ENCODE measurements around the gene SRGAP3.

Gene SRGAP3

GRCh38 chr3:9068051-9068450 is 181.4 kb downstream of the SRGAP3 start:
- H3K27ac ChIP-seq, result no peak overlapping the region
- TF ChIP-seq ZFX (IDR thresholded peaks at IDR 0.05; ENCODE audit: borderline replicate concordance), result no peak

GRCh38 chr3:9067352-9067975 is 182.0 kb downstream of the SRGAP3 start:
- H3K27ac ChIP-seq, result no peak overlapping the region
- TF ChIP-seq, protein P1, sequence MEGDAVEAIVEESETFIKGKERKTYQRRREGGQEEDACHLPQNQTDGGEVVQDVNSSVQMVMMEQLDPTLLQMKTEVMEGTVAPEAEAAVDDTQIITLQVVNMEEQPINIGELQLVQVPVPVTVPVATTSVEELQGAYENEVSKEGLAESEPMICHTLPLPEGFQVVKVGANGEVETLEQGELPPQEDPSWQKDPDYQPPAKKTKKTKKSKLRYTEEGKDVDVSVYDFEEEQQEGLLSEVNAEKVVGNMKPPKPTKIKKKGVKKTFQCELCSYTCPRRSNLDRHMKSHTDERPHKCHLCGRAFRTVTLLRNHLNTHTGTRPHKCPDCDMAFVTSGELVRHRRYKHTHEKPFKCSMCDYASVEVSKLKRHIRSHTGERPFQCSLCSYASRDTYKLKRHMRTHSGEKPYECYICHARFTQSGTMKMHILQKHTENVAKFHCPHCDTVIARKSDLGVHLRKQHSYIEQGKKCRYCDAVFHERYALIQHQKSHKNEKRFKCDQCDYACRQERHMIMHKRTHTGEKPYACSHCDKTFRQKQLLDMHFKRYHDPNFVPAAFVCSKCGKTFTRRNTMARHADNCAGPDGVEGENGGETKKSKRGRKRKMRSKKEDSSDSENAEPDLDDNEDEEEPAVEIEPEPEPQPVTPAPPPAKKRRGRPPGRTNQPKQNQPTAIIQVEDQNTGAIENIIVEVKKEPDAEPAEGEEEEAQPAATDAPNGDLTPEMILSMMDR (IDR thresholded peaks at IDR 0.05), result peak; percentile 94
- no peak for TF ChIP-seq ZFX (IDR thresholded peaks at IDR 0.05; ENCODE audit: borderline replicate concordance)

DNA sequence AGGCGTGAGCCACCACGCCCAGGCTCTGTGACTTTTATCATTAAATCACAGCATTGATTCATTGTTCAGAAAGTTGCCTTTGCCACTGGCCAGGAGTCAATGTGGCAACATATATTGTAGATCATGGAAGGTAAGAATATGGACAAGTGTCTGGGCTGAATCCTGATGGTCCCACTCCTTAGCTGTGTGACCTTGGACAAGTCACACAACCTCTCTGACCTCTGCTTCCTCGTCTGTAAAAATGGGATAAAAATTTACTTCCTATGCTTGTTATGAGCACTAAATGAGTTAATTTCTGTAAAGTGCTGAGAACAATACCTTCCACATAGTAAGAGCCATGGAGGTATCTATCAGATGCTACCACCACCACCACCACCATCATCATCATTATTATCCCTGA is 182.7 kb downstream of the SRGAP3 start:
- no peak for TF ChIP-seq ZFX (IDR thresholded peaks at IDR 0.05; ENCODE audit: borderline replicate concordance)
- TF ChIP-seq, protein P1 (IDR thresholded peaks at IDR 0.05), result no peak
- H3K27ac ChIP-seq, result no peak overlapping the region

DNA sequence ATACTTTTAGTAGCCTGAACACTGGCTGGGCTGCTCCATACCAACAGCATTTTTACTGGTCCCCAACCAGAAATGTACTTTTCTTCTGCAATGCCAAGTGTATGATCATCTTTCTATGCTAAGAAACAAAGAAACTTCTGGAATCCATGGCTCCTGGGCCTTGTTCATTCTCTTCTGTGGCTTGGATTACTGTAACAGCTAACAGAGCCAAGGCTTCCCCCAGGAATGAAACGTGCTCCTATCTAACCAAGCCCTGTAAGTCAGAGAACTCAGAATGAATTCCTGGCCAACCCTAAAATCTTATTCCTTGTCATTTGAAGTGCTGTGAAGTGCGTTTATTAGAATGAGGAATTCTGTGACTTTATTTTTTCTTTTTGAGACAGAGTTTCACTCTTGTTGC is 183.3 kb downstream of the SRGAP3 start:
- no peak for TF ChIP-seq ZFX (IDR thresholded peaks at IDR 0.05; ENCODE audit: borderline replicate concordance)
- TF ChIP-seq, protein P1 (IDR thresholded peaks at IDR 0.05), result no peak
- no peak overlapping the region for H3K27ac ChIP-seq

- TF ChIP-seq, protein P1 (IDR thresholded peaks at IDR 0.05), result no peak
- no peak for TF ChIP-seq ZFX (IDR thresholded peaks at IDR 0.05; ENCODE audit: borderline replicate concordance)
Measured at GRCh38 chr3:9064850-9065249, 184.6 kb downstream of the SRGAP3 start.

DNA sequence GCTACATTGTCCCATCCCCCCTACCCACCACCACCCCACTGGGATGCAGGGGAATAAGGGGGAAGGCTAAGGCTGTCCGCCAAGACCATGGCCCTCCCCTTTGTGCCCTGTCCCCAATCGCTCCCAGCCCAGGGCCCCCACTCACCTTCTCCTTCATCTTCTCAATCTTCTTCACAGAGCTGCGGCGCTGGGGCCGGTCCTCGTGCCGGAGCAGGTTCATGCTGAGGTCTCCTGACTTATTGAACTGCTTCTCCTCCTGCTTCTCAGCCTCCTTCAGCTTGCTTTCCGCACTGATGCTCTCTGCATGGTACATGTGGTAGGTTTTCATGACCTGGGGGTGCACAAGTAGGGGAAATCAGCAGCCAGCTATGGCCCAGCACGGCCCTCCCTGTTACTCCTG is 185.2 kb downstream of the SRGAP3 start:
- no peak for TF ChIP-seq ZFX (IDR thresholded peaks at IDR 0.05; ENCODE audit: borderline replicate concordance)
- TF ChIP-seq, protein P1 (IDR thresholded peaks at IDR 0.05), result no peak
- no peak overlapping the region for H3K27ac ChIP-seq

More at GRCh38 chr3:9064850-9065249, 184.6 kb downstream of the SRGAP3 start:
- no peak overlapping the region for H3K27ac ChIP-seq

- TF ChIP-seq ZFX (IDR thresholded peaks at IDR 0.05; ENCODE audit: borderline replicate concordance), result no peak
- TF ChIP-seq, protein P1 (IDR thresholded peaks at IDR 0.05), result no peak
Measured at GRCh38 chr3:9062570-9062969, 186.9 kb downstream of the SRGAP3 start.

DNA sequence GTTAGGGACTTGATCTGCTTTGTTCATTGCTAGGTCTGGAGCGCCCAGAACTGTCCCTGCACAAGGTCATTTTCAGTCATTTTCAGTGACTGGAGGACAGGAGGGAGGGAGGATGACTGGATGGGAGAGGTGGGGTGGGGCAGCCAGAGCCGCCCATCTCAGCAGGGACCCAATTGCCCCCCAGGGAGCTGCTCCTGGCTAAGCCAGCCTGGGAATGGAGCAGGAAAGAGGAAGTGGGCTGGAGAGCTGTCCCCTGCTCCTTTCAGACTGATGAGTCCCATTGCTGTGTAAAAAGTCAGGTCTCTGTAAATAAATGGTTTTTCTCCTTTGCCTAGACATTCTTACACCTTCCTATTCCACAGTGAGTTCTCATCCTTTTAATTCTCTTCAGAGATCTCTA is 187.8 kb downstream of the SRGAP3 start:
- no peak overlapping the region for H3K27ac ChIP-seq

More at GRCh38 chr3:9062570-9062969, 186.9 kb downstream of the SRGAP3 start:
- H3K27ac ChIP-seq, result no peak overlapping the region

More for the DNA sequence above, 187.8 kb downstream of the SRGAP3 start:
- TF ChIP-seq ZFX (IDR thresholded peaks at IDR 0.05; ENCODE audit: borderline replicate concordance), result no peak
- TF ChIP-seq, protein P1 (IDR thresholded peaks at IDR 0.05), result no peak
